ENCODE results near the gene COPS7A.

The COPS7A gene

DNA sequence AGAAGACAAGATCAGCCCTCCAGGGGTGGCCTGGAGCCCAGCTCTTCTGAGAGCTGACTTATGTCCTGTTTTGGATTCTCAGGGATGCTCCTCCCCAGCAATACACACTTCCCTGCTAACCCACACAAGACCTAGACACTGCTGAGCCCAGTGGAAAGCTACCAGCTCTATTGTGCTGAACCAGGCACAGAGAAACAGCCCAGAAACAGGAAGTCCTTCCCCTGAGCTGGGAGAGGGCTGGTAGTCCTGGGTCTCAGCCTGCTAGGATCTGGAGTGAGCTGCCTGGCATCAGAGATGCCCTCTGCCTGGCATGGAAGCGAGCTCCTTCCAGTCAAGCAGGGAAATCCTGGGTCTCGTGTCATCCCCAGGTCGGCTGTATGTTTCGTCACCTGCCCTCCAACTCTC lies 47.2 kb downstream of the COPS7A start:
- no peak for DNase-seq

- no peak for DNase-seq
Observed at GRCh38 chr12:6771509-6772330, 47.9 kb downstream of the COPS7A start.

GRCh38 chr12:6772331-6772695 lies 48.5 kb downstream of the COPS7A start, which contains the start of gene LAG3:
Gene LAG3, plus strand, starts transcription at chr12:6772520. Its CDS starts 333 bp downstream, at chr12:6772853.
- DNase-seq, result no peak

- no peak for DNase-seq
Observed at GRCh38 chr12:6772726-6773589, 49.1 kb downstream of the COPS7A start.

DNA sequence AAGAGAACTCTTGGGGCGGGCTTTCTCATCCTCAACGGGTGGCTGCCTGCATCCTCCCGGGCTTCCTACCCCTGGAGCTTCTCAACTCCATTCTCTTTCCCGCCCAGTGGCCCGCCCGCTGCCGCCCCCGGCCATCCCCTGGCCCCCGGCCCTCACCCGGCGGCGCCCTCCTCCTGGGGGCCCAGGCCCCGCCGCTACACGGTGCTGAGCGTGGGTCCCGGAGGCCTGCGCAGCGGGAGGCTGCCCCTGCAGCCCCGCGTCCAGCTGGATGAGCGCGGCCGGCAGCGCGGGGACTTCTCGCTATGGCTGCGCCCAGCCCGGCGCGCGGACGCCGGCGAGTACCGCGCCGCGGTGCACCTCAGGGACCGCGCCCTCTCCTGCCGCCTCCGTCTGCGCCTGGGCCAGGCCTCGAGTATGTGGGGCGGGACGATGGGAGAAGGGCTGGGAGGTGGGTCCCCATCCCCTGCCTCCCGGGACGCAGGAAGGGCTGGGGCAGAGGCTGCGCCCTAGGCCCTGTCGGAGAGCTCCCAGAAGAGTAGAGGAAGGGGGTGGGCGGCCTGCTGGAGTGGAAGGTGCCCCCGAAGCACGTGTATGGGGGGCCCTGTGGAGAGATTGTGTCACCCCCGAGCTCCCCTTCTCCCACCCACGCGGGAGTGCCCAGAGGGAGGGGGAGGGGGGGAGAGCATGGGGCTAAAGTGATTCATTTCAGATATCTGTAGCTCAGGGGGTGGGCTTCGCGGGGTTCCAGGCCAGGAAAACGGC lies 49.9 kb downstream of the COPS7A start:
- DNase-seq, result no peak

- no peak for DNase-seq
Observed at GRCh38 chr12:6774499-6775062, 50.7 kb downstream of the COPS7A start.

DNA sequence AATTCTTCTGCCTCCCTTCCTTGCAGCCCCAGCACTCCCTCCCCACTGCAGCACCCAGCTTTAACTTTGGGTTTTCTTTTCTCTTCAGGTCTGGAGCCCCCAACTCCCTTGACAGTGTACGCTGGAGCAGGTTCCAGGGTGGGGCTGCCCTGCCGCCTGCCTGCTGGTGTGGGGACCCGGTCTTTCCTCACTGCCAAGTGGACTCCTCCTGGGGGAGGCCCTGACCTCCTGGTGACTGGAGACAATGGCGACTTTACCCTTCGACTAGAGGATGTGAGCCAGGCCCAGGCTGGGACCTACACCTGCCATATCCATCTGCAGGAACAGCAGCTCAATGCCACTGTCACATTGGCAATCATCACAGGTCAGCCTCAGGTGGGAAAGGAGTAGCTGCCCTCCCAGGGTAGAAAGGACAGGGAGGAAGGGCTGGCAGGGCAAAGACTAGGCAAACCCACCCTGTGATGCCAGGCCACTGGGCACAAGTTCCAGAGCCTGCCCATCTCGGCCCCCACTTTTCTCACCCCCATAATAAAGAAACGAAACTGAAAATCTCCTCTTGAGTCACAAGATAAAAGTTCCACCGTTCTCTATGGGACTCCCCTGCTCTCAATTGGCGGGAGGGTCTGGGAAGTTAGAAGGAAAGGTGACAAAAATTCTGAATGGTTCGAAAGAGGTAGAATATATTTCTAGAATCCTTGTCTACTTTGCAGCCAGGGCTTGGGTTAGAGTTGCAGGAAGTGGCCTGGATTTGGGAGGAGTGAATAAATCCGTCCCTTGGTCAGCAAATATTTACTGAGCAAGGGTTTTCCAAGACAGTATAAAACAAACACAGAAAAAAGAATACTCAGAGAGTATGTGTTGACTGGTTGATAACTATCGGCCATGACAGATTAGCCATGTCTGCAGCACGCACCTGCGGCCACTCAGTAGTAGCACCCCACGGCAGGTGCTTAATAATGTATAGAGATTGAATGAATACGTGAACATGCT lies 51.6 kb downstream of the COPS7A start:
- DNase-seq, result no peak

- DNase-seq, result no peak
Observed at GRCh38 chr12:6777386-6777785, 53.5 kb downstream of the COPS7A start.

- DNase-seq, result no peak
Observed at GRCh38 chr12:6778217-6778573, 54.3 kb downstream of the COPS7A start.

- DNase-seq, result peak; percentile 94
Observed at GRCh38 chr12:6778574-6779550, 55.0 kb downstream of the COPS7A start.

- DNase-seq, result no peak
Observed at GRCh38 chr12:6779708-6780432, 56.0 kb downstream of the COPS7A start.

- DNase-seq, result no peak
Observed at GRCh38 chr12:6780573-6780972, 56.7 kb downstream of the COPS7A start.
